ENCODE data around the gene CDHR1.

CDHR1 gene

DNA sequence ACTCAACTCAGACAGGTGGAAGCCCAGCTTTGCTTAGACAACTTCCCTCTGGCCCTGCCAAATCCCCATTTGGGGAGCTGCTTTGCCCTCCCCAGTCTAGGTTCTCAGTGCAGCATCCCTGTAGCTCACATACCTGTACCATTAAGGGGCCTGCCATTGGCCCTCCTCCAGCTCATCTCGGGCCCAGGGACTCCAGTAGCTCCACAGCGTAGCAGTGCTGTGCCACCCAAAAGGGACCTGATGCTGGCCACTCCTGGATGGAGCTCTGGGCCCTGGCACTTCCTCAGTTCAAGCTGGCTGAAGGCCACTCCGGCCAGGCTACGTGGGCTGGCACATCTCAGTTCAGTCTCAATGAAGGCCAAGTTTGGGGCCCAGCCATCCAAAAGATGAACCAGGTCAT is 39.6 kb downstream of the CDHR1 start:
- DNase-seq (ENCODE audit: low spot score): no peak

DNA sequence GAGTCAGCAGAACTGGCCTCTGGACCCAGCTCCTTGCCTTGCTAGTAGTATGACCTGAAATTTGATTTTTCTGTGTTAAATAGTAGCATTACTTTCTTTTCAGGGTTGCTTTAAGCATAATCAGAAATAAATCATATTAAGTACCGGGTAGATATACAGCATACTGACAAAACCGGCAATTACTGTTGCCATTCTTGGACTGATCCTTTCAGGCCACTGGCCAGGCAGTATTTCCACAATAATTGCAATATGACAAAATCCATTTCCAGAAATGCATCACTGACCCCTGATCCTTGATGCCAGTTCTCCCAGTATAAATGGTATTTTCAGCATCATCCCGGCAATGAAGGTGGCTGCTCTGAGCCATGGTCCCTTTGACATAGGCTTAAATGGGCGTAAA is 40.1 kb downstream of the CDHR1 start:
- DNase-seq (ENCODE audit: low spot score): no peak

DNA sequence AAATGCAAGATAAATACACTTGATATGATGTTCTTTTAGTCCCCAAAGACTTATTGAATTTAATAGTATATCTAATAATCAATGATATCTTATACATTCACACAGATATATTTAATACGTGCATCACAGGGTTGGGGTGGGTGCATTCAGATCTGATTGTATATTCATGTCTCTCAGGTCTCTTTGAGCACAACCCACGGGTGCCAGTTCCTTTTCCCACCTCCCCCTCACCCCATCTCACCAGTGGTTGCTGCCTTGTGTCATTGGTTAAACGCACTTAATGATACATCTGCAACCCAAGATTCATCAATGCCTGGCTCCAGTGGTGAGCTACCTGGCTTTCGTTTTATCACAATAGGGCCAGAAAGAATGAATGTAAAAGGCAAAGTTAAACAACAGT is 40.8 kb downstream of the CDHR1 start:
- DNase-seq (ENCODE audit: low spot score): no peak

DNA sequence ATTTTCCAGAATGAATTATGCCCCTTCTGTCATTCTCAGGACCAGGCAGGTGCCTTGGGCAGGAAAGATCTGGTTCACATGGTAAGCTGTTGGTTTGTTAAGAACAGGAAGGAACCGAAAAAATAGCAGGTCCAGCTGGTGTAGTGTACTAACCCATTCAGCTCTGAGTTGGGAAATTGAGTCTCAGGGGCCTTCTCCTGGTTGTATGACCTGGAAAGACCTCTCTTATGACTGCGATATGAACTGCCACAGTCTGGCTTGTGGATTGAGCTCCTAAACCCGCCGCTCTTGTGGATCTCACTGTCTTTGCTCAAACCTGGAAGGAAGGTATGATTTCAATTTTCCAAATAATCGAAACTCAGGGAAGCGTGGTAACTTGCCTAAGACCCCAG is 42.5 kb downstream of the CDHR1 start:
- no peak for DNase-seq (ENCODE audit: low spot score)

DNA sequence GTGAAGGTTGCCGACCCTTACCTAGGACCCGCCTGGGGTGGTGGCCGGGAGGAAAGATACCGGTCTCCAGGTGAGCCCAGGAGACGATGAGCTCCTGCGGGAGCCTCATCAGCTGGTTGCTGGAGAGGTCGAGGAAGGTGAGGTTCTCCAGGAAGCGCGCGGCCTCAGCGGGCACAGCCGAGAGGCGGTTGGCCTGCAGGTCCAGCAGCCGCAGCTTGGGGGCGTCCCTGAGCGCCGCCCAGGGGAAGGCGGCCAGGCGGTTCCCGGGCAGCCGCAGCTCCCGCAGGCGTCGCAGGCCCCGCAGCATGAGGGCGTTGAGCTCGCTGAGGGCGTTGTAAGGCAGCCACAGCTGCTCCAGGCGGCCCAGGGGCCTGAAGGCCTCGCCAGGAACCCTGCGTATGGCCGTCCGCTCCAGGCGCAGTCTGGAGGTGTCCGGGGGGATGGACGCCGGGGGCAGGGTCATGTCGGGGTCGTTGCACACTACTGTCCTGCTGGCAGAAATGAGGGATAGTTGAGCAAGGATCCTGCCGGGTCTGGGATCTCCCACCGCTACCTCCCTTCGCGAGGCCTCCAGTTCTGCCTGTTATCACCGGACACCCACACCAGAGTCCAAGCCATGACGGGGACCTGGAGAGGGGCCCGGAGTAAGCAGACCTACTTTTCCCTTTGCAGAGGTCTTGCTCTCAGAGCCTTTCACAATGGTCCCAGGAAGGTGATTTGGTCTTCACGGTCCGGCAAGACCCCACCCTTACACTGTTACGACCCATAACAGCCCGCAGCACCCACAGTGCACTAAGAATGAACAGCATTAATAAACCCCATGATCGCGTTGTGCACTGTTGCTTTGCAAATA is 43.1 kb downstream of the CDHR1 start:
- DNase-seq (ENCODE audit: low spot score): no peak

DNA sequence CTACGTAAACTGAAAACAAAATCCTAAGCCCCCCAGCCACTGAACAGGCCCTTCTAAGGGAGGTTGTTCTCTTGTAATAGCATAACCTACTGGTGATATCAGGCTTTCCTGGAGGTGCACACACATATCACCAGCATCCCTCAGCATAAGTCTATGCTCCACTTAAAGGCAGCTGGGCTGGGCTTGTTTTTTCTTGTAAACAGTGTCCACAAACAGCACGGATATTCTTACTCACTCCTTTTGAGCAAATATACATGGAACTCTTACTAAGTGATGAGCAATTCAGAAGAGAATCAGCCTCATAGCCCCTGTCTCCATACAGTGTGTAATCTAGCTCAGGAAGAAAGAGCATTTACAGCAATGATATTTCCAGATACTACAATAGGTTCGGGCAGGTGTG is 44.6 kb downstream of the CDHR1 start:
- DNase-seq (ENCODE audit: low spot score): no peak

DNA sequence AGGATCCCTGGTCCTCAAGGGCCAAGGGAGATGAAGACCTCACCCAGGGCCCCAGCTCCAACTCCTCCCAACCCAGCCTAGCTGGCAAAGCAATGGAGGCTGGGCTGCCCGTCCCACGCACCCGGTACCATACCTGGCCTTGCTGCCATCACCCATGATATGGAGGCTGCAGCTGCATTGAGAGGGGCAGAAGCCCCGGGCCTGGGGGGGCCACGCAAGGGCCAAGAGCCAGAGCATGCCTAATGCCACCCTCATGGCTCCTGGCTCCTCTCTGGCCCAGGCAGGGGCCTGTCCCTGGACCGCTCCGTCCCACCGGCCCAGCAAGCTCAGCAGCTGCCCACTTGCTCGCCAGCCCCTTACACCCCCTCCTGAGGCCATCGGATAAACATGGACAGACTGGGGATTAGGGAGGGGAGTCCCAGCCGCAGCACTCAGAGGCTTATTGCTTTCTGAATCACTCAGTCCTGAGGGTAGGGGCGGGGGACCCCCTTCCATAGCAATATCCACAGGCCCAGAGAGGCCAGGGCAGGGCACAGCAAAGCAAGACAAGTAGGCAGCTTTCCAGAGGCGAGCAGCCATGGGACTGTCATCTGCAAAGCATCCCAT is 47.0 kb downstream of the CDHR1 start, which contains the start of gene LRIT1:
TSS of gene LRIT1 (minus strand) at position 362 of the 606 bp plus-strand sequence. CDS start at position 255, 107 bp downstream.
- DNase-seq (ENCODE audit: low spot score): no peak

DNA sequence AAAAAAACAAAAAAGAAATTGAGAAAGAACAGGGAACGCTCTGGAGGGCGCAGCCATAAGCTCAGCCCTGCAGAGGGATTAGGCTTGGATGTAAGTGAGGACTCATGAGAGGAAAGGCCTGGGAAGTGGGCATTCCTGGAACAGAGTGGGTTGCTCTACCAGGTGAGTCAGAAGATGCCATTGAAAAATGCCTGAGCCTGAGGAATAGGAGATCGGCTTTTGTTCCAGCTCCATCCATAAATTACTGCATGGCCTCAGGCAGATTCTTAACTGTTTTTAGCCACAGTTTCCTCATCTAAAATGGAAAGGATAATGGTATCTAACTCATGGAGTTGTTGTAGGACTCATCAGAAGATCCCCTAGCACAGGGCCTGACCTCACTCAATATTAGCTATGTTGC is 49.4 kb downstream of the CDHR1 start:
- DNase-seq (ENCODE audit: low spot score): no peak

DNA sequence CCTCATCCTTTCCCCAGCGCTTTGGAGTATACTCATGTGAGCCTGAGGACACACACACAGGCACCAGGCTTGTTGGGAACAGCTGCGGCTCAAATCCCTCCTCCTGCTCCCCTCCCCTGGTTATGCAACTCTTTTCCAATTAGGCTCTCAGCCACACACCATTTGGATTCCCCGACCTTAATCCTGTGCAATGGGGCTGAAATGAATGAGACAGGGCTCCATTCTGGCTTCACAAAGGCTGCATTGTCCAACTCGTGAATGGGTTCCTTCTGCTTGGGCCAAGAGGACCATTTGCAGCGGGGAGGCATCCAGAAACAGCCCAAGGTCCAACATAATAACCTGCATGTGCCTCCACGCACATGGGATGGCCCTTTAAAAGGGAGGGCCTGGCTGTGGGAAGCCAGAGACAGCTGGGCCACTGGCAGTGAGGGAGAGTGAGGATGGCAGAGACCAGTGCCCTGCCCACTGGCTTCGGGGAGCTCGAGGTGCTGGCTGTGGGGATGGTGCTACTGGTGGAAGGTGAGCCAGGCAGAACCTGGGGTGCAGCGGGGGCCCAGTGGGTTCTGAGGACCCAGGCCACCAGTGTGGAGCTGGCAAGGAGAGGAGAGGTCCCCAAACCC is 50.4 kb downstream of the CDHR1 start, which contains the start of gene RGR:
TSS of gene RGR (plus strand) at position 403 of the 620 bp plus-strand sequence. CDS start at position 441, 38 bp downstream.
- DNase-seq (ENCODE audit: low spot score): no peak

DNA sequence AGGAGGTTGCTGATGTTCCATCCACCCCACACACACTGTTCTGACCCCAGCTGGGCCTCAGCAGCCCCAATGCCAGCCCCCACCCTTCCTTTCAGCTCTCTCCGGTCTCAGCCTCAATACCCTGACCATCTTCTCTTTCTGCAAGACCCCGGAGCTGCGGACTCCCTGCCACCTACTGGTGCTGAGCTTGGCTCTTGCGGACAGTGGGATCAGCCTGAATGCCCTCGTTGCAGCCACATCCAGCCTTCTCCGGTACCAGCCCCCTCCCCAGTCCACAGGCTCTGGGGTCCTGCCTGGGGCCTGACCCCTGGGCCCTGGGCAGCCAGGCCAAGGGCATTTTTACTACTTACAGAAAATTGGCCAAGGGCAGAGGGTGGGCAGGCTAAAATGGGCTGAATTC is 53.2 kb downstream of the CDHR1 start:
- DNase-seq (ENCODE audit: low spot score): no peak

DNA sequence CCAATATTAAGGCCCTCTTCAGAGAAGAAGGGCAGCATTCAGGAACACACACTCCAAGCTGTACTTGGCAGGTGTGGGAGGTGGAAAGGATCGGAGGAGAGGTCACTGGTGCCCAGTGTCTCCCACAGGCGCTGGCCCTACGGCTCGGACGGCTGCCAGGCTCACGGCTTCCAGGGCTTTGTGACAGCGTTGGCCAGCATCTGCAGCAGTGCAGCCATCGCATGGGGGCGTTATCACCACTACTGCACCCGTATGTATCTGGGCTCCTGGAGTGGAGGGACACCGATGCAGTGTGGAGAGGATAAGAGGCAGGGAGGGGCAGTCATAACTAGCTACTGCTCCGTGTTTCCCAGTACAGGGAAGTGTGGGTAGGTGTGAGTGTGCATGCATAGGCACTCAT is 54.5 kb downstream of the CDHR1 start:
- DNase-seq (ENCODE audit: low spot score): no peak

DNA sequence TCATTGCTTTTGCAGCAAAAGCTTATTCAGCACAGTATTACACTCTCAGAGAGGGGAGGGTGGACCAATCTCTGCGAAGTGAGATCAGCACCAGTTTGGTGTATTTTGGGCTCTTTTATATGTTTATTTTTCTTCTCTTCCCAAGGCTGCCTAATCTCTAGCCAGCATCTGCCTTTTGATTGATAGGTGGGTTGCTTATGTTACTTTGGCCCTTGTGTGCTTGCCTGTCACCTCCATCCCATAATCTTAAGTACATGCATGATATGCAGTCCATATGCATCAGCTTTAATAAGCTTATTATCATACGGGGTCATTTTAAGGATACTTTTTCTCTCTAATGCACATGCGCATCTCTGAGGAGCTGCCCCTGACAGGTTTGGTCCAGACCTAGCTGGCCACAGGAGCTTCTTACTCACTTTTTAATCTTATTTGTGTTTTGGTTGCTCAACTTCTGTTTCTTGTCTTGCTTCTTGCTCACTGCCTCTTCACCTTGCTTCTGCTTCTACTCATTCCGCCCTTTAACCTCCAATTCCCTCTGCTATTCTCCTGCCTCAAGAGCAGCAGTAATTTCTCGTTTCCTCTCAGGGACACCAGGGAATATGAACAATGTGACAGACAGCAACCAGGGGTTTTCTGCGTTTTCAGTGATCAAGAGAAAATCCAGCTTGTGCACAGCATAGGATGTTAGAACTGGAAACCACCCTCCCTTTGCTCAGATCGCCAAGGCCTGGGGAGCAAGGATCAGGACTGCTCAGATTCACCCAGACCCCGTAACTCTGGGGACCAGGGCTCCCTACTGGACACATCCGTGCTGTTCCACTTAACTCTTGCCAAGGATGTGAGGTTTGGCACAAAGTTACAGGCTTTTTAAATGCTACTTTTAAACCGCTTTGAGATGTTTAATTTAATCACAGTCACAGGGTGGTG is 60.5 kb downstream of the CDHR1 start:
- no peak for DNase-seq (ENCODE audit: low spot score)

DNA sequence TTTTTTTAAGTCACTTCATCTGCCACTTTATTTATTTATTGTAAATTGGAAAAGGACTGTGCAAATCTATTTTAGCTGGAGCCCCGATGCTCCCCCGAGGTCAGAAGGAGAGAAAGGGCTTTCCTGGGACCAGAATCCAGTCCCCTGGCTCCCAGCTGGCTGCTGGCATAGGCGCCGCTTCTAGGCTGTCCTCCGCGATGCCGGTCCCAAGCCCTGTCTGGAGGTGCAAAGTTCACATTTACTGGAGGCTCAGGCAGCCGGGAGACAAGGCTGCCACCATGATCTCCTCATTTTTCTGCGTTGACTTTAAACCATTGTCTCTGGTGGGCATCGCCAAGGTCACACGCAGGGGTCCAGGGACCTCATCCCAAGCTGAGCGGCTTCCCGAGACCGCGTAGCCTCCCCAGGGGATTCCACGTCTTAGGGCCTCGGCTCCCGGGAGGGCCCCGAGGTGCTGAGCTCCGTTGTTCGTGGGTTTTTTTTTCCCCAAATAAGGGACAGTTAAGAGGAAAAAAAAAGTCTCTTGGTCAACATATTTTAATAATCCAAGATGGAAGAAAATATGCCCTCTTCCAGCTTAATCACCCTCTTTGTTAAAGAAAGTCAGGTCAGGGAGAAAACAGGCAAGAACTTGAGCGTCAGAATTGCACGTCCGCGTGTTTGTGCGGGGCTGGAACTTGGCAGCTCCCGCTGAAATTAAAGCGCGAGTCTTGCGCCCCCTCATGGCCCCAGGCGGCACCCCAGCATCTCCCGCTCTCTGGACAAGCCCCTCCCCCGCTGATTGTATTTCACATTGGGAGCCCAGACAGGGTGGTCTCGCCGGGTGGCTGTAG is 62.4 kb downstream of the CDHR1 start:
- DNase-seq (ENCODE audit: low spot score): no peak

DNA sequence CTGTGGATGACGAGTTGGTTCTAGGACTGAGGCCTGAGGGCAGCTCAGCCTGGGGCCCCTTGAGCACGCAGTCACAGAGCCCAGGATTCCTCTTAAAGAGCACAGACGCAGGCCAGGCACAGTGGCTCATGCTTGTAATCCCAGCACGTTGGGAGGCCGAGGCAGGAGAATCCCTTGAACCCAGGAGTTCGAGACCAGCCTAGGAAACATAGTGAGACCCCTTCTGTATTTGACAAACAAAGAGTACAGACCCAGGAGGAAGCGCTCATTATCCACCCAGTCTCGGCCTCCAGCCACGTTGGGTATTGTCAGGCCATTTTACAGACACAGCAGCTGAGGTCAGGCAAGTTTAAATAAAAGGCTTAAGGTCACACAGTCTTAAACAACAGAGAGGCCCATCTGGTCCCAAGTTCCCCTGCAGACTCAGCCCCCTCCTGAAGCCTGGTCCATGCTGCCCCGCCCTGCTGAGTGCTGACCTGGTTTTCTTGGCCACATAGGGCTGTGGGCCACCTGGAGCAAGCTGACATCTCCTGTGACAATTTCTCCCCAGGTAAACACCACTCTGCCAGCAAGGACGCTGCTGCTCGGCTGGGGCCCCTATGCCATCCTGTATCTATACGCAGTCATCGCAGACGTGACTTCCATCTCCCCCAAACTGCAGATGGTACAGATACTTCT is 63.1 kb downstream of the CDHR1 start:
- DNase-seq (ENCODE audit: low spot score): no peak

DNA sequence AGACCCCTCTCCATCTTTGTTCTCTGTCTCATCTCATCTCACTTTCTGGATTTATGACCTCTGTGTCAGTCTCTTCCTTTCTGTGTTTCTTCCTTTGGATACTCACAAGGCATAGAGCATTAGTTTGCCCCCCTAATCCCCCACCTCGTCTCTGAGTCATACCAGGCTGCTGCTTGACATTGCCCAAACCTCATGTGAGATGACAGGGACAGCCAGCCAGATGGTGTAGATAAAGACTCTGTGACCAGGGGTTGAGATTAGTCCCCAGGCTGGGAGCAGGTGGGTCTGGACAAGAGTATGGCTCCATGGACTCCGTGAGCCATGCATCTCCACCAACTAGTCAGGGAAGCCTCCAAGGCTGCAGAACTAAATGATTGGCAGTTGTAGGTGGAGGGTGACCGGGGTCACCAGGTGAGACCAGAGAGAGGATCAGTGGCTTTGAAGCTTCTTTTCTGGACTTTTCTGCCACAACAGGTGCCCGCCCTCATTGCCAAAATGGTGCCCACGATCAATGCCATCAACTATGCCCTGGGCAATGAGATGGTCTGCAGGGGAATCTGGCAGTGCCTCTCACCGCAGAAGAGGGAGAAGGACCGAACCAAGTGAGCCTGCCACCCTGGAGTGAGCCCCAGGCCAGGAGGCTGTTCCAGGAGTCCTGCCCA is 63.8 kb downstream of the CDHR1 start:
- no peak for DNase-seq (ENCODE audit: low spot score)

DNA sequence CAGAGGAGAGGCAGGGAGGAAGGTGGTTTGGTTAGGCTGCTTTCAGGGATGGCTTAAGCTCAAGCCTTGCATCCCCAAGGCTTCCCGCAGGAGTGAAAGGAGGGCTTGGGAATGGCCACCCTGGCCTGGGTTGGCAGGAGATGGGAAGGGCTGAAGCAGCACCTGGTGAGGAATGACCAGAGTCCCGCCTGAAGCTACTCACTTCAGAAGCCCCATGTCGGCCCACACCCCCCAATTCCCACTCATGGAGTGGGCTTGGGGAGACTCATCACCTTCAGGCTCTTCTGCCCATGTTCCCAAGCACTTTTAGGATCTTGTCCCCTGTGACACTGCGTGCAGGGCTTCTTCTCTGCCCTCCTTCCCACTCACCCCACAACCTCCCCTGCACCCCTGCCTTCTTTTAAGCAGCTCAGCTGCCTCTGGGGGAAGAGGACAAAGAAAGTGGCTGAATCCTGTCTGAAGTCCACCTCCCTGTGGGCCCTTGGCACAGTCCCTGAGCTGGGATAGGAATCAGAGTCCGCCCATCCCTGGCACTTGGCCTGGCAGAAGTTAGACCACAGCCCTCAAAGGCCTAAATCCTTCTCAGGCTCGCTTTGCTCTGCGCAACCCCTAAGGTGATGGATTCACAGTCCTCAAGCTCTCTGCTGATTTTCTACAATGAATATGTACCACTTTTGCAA is 67.0 kb downstream of the CDHR1 start:
- DNase-seq (ENCODE audit: low spot score): no peak

DNA sequence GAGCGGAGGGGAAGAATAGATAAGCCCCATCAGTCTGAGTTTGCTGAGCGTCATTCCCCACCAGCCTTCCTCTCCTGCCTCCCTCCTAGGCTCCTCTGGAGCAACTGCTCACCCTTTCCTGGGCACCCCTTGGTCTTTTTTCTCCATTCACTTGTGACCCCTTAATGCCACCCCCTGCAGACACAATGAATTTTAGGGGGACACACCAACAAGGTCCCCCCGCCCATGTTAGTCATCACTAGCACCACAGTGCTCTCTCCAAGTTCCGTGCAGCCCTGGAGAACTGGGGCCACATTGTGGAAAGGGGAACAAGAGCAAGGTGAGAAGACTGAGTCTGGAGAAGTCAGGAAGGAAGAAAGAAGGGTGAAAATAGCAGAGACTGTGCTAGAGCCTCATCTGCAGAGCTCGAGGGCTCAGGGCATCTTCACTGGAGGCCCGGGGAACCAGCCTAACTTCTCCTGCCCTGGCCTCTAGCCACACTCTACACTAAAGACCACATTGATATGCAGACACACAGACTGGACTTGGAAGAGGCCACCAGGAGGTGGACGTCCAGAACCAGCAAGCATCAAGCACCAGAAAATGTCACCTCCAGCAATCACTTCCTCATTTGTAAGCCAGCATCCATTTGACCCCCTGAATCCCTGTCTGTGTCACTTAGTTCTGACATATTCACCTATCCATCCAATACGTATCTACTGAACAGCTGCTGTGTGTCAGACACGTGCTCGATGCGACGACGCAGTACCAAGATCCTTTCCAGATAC is 68.0 kb downstream of the CDHR1 start:
- DNase-seq (ENCODE audit: low spot score): no peak

DNA sequence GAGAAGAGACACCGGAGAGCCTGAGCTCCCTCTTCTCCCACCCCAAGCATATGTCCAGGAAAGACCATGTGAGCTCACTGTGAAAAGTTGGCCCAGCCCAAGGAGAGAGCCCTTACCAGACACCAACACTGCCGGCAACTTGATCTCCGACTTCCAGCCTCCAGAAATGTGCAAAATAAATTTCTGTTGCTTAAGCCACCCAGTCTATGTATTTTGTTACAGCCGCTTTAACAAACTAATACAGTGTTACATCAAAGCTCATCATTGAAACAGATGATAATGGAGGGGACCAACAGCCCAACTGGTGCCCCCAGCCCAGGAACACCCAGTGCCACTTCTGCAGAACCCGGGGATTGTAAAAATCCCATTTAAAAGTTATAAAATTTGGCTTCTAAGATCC is 69.4 kb downstream of the CDHR1 start:
- DNase-seq (ENCODE audit: low spot score): no peak
